Lung (tissue), 12 donors: ENCODE measurements around the gene KIF3C. TPM values are rescaled to one million over a fixed set of nuclear protein-coding genes. Genes with fewer than 3 reads are reported as not detected.

ENCODE experiments used
- ATAC-seq: fragments of 200-7000 bp; cut with Tn5 transposase; one replicate; pipeline ENCODE4 v1.9.1; 2020; ENCODE audit warnings: moderate number of reproducible peaks; ENCODE audit not compliant: insufficient read depth, low FRiP score
- DNase-seq, 3 donors: peaks; one replicate each; pipeline ENCODE4 v3.0.0-alpha.2; 2013 to 2017
- H3K27ac ChIP-seq, 2 donors: one replicate each; pipeline ENCODE4 v1.5.1; 2013; ENCODE audit warnings: mild to moderate bottlenecking in 2 of 2, moderate library complexity in 2 of 2, control low read depth in 1 of 2, inconsistent platforms in 1 of 2, low read depth in 1 of 2, low read length in 1 of 2
- H3K27me3 ChIP-seq, 3 donors: one replicate each; pipeline ENCODE4 v1.5.1; 2013; ENCODE audit warnings: low read length in 2 of 3; ENCODE audit not compliant: control insufficient read depth in 3 of 3, insufficient read depth in 3 of 3
- H3K36me3 ChIP-seq, 4 donors: one replicate each; pipeline ENCODE4 v1.5.1; 2013; ENCODE audit warnings: low read length in 4 of 4, mild to moderate bottlenecking in 1 of 4, moderate library complexity in 1 of 4; ENCODE audit not compliant: control insufficient read depth in 4 of 4, insufficient read depth in 4 of 4
- H3K4me1 ChIP-seq, 5 donors: one replicate each; pipeline ENCODE4 v1.5.1; 2013; ENCODE audit warnings: low read length in 5 of 5, mild to moderate bottlenecking in 2 of 5, moderate library complexity in 1 of 5; ENCODE audit not compliant: control insufficient read depth in 5 of 5, insufficient read depth in 5 of 5
- H3K4me3 ChIP-seq: one replicate; pipeline ENCODE4 v1.5.1; 2013; ENCODE audit warnings: mild to moderate bottlenecking, control low read depth, moderate library complexity
- H3K9ac ChIP-seq, 2 donors: one replicate each; pipeline ENCODE4 v1.5.1; 2013; ENCODE audit warnings: low read length in 2 of 2, control low read depth in 1 of 2; ENCODE audit not compliant: insufficient read depth in 1 of 2
- H3K9me3 ChIP-seq, 4 donors: one replicate each; pipeline ENCODE4 v1.5.1; 2013; ENCODE audit warnings: low read length in 3 of 4, mild to moderate bottlenecking in 1 of 4, moderate library complexity in 1 of 4; ENCODE audit not compliant: control insufficient read depth in 4 of 4, insufficient read depth in 3 of 4
- WGBS, 2 donors: extraction: QIAGEN DNeasy Blood & Tissue Kit; methylation state at CpG; one replicate each; pipeline ENCODE4 v1.1.7; 2013; 5-methylcytosine and 5-hydroxymethylcytosine counted together
- polyA plus RNA-seq, 2 donors: library from polyadenylated mRNA; stranded (reverse); fragments of 200-250 nt; gene quantifications; one replicate each; pipeline ENCODE4 v1.2.1, GENCODE V29; 2013
- total RNA-seq, 2 donors: library from RNA; depleted of rRNA in 1 of 2; stranded (reverse); fragments of >200 nt in 1 of 2; gene quantifications; one replicate each; pipeline ENCODE4 v1.2.1, GENCODE V29; 2014 to 2021
- TF ChIP-seq, protein P1 (sequence below): IDR thresholded peaks from 2 replicates; pipeline ENCODE4 v1.5.1; 2012; ENCODE audit warnings: mild to moderate bottlenecking; ENCODE audit errors: control extremely low read depth, extremely low read depth
- donor health status: control.
- donor health status: control.
- donor health status: Bipolar disorder and iron deficiency.
- donor health status: healthy.
- donor health status: DM: yes; HTN: yes; CAD: no.

KIF3C gene
- total and polyA plus RNA-seq, 4 donors, result 1.1 to 6.2 (median 4.2) TPM

DNA sequence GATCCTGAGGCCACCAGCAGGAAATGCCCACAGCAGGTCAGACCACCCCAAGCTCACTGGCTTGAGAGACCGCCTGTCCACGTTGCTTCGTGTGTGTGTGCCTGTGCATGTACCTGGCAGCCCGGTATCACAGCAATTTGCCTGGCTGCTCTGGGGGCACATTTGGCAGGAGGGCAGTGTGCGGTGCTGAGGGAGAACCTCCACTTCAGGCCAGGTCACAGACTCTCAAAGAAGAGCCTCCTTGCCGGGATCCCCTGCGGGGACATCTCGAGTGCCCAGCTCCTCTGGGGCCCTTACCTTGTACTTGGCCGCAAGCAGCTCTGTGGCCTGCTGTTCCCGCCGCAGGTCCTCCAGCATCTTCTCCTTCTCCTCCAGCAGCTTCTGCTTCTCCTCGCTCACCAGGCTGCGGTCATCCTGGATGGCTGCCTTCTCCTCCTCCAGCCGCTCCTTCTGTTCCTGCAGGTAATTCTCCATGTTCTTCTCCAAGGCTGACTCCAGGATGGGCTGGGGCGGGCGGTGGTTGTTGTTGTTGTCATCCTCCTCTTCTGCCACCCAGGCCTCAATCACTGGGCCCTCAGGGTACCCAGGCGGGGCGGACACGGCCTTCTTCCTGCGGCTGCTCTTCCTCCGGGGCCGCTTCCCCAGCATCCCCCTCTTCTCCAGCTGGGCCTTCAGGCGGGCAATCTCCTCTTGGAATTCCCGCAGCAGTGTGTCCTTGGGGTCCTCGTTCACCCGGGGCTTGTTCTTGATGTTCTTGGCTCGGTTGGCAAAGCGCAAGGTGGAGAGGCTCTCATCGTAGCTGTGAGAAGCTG lies 2.0 kb downstream of the KIF3C start:
- TF ChIP-seq, protein P1, sequence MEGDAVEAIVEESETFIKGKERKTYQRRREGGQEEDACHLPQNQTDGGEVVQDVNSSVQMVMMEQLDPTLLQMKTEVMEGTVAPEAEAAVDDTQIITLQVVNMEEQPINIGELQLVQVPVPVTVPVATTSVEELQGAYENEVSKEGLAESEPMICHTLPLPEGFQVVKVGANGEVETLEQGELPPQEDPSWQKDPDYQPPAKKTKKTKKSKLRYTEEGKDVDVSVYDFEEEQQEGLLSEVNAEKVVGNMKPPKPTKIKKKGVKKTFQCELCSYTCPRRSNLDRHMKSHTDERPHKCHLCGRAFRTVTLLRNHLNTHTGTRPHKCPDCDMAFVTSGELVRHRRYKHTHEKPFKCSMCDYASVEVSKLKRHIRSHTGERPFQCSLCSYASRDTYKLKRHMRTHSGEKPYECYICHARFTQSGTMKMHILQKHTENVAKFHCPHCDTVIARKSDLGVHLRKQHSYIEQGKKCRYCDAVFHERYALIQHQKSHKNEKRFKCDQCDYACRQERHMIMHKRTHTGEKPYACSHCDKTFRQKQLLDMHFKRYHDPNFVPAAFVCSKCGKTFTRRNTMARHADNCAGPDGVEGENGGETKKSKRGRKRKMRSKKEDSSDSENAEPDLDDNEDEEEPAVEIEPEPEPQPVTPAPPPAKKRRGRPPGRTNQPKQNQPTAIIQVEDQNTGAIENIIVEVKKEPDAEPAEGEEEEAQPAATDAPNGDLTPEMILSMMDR, result no peak
- no peaks in the 10 kb centered on the region for H3K9me3 ChIP-seq
- no peaks in the 10 kb centered on the region for H3K27me3 ChIP-seq
- ATAC-seq, result no peak
- WGBS, 2 donors, result 97% methylated on average over 29 of the region's 29 CpGs
- H3K4me3 ChIP-seq, result no peak overlapping the region
- H3K4me1 ChIP-seq, result peaks cover 0 to 43% (median 12%) of the 10 kb centered on the region in 5 donors
- H3K9ac ChIP-seq, result no peak overlapping the region
- no peak overlapping the region for H3K27ac ChIP-seq
- DNase-seq, result no peak
- H3K36me3 ChIP-seq, result peaks cover 0 to 5% (median 0%) of the 10 kb centered on the region in 4 donors

DNA sequence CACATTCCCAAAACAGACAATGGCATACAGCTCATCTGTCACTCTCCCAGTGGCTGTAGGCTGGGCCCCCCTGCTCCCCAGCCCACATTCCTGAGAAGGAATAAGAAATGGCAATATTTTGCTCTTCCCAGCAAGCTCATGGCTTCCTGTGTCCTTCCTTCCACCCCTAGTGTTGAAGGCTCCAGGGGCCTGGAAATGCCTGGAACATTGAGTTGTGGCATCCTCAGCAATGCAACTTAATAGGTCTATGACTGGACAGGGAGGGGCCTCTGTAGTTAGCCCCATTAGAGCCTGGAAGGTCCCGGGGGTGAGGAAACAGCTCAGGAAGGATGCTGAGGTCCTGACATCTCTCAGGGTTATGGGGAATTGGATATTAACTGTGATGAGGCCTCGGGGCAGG lies 3.3 kb downstream of the KIF3C start:
- peaks cover 0 to 5% (median 0%) of the 10 kb centered on the region in 4 donors for H3K36me3 ChIP-seq
- no peaks in the 10 kb centered on the region for H3K27me3 ChIP-seq
- no peaks in the 10 kb centered on the region for H3K9me3 ChIP-seq
- no peak overlapping the region for H3K27ac ChIP-seq
- ATAC-seq, result no peak
- no peak overlapping the region for H3K4me3 ChIP-seq
- WGBS, 2 donors, result 68 to 75% methylated on average over 2 of the region's 2 CpGs
- DNase-seq, result no peak
- H3K4me1 ChIP-seq, result peaks cover 0 to 43% (median 12%) of the 10 kb centered on the region in 5 donors
- TF ChIP-seq, protein P1, result no peak
- H3K9ac ChIP-seq, result no peak overlapping the region

DNA sequence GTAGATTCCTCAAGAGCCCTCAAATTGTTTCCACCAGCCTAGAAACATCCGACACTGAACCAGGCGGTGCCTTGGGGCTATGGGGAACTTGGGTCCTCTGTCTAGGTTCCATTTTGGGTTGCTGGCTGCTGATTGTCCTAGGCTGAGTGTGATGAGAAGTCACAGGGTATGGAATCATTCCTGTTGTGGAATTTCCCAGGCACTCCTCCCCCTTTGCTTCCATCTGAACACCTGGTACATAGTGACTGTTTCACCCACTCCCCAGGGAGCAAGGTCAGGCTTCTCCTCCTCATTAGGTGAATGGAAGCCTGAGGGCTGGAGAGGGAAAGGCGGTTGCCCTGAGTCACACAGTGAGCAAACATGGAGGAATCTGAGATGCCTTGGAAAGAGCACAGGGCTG lies 4.5 kb downstream of the KIF3C start:
- no peak overlapping the region for H3K27ac ChIP-seq
- TF ChIP-seq, protein P1, result no peak
- H3K36me3 ChIP-seq, result peaks cover 0 to 5% (median 0%) of the 10 kb centered on the region in 4 donors
- no peaks in the 10 kb centered on the region for H3K27me3 ChIP-seq
- DNase-seq (no peak), ATAC-seq (no peak)
- no peak overlapping the region for H3K9ac ChIP-seq
- 91 to 96% methylated on average over 3 of the region's 3 CpGs for WGBS, 2 donors
- no peaks in the 10 kb centered on the region for H3K9me3 ChIP-seq
- peaks cover 0 to 43% (median 10%) of the 10 kb centered on the region in 5 donors for H3K4me1 ChIP-seq
- H3K4me3 ChIP-seq, result no peak overlapping the region
